OCI-LY7 (cell line): ENCODE data around the gene KANSL1L. TPM values are rescaled to one million over a fixed set of nuclear protein-coding genes. Genes with fewer than 3 reads are reported as not detected.

Experiments used
- BruUV-seq: library from RNA; stranded (reverse); fragments of 400-500 nt; replicated peaks from 2 replicates; lab custom pipeline; 2021; lab: Mats Ljungman, UMichigan
- CTCF ChIA-PET: fragments of 300-600 bp; sonication (Branson Sonifier 250); formaldehyde crosslinking; loops from one replicate; lab custom pipeline; 2022; ENCODE audit warnings: antibody characterized with exemption; ENCODE audit not compliant: unreplicated experiment; lab: Charles Lee
- POLR2A ChIA-PET: fragments of 300-600 bp; sonication (Branson Sonifier 250); formaldehyde crosslinking; loops from one replicate; lab custom pipeline; 2022; ENCODE audit warnings: antibody characterized with exemption; lab: Charles Lee
- DNase-seq: peaks from one replicate; pipeline ENCODE4 v3.0.0-alpha.2; 2015; ENCODE audit warnings: low spot score
- H2AFZ ChIP-seq: fragments of 200-600 bp; sonication (generic), shearing (Covaris generic); 2 replicates; pipeline ENCODE4 v1.6.1; 2014; ENCODE audit warnings: mild to moderate bottlenecking, antibody characterized with exemption, low read length, moderate library complexity
- H3K27ac ChIP-seq: fragments of 200-600 bp; sonication (generic); 2 replicates; pipeline ENCODE4 v1.5.1; 2014; ENCODE audit warnings: mixed run types, low read depth, mild to moderate bottlenecking, moderate library complexity, low read length, inconsistent platforms; ENCODE audit not compliant: poor library complexity, severe bottlenecking
- H3K36me3 ChIP-seq: fragments of 200-600 bp; sonication (generic); 2 replicates; pipeline ENCODE4 v1.6.1; 2014; ENCODE audit warnings: mild to moderate bottlenecking, antibody characterized with exemption, low read length, moderate library complexity, mixed read lengths; ENCODE audit not compliant: insufficient read depth
- H3K4me1 ChIP-seq: fragments of 200-600 bp; sonication (generic); 2 replicates; pipeline ENCODE4 v1.5.1; 2014; ENCODE audit warnings: mild to moderate bottlenecking, low read length; ENCODE audit not compliant: insufficient read depth, poor library complexity, severe bottlenecking
- H3K4me2 ChIP-seq: fragments of 200-600 bp; sonication (generic); 2 replicates; pipeline ENCODE4 v1.6.1; 2014; ENCODE audit warnings: mild to moderate bottlenecking, low read length
- H3K4me3 ChIP-seq: fragments of 200-600 bp; sonication (generic); 2 replicates; pipeline ENCODE4 v1.5.1; 2014; ENCODE audit warnings: mild to moderate bottlenecking, low read depth, low read length; ENCODE audit not compliant: poor library complexity, severe bottlenecking
- H3K79me2 ChIP-seq: fragments of 200-600 bp; sonication (generic); 2 replicates; pipeline ENCODE4 v1.6.1; 2016; ENCODE audit warnings: low read depth, mild to moderate bottlenecking, low read length, moderate library complexity, mixed read lengths; ENCODE audit not compliant: insufficient read depth
- H3K9me2 ChIP-seq: fragments of 200-600 bp; sonication (generic); 2 replicates; pipeline ENCODE4 v1.6.1; 2016; ENCODE audit warnings: mild to moderate bottlenecking, low read length, mixed read lengths; ENCODE audit not compliant: insufficient read depth
- H3K9me3 ChIP-seq: fragments of 200-600 bp; sonication (generic); 2 replicates; pipeline ENCODE4 v1.6.1; 2014; ENCODE audit warnings: mild to moderate bottlenecking, mixed run types, low read length, mixed read lengths
- H4K20me1 ChIP-seq: fragments of 200-600 bp; sonication (generic); 2 replicates; pipeline ENCODE4 v1.6.1; 2014; ENCODE audit warnings: mild to moderate bottlenecking, antibody characterized with exemption, low read length, moderate library complexity, mixed read lengths; ENCODE audit not compliant: insufficient read depth
- EZH2phosphoT487 ChIP-seq: fragments of 200-600 bp; sonication (generic); IDR thresholded peaks from 2 replicates; pipeline ENCODE4 v1.6.1; 2018; ENCODE audit warnings: low read depth, borderline replicate concordance, mild to moderate bottlenecking, mixed run types, antibody characterized with exemption, low read length, moderate library complexity, mixed read lengths
- intact Hi-C: fragments of 100-400 bp; cut with micrococcal nuclease; formaldehyde crosslinking; loops from one replicate; pipeline ENCODE4 v1.10.0; 2022; ENCODE audit not compliant: unreplicated experiment
- total RNA-seq, 2 experiments: library from RNA; depleted of rRNA in 1 of 2; stranded (reverse); fragments of >200 nt in 1 of 2; shearing (Covaris generic) in 1 of 2; gene quantifications; 2 replicates each; pipeline ENCODE4 v1.2.3, GENCODE V29; 2014 to 2022
- TF ChIP-seq, protein P1 (sequence below): fragments of 200-600 bp; sonication (generic); conservative IDR thresholded peaks from 2 replicates; pipeline ENCODE4 v1.5.1; 2014; ENCODE audit warnings: mild to moderate bottlenecking, antibody characterized with exemption, low read length, moderate library complexity, mixed read lengths

Gene KANSL1L
- total RNA-seq, 2 experiments from 2014 or later = 22.0 to 22.9 TPM

DNA sequence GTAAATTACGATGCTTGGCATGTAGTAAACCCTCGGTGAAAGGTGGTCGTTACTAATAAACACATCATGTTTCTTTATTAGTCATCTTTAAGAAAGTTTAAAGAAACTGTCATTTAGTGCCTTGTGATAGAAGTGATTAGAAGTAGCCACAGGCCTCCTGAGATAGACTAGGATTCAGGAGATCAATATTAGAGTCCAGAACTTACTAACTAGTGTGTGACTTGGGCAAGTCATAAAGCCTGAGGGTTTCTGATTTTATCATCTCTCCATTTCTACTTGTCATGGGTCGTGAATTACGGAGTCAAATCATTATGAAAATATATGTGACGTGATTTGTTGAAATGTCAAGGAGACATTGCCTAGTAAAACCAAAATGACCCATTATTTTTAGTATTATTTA lies 162.1 kb downstream of the KANSL1L start:
- no peak overlapping the region for H2AFZ ChIP-seq
- intact Hi-C loops = no loop called here

DNA sequence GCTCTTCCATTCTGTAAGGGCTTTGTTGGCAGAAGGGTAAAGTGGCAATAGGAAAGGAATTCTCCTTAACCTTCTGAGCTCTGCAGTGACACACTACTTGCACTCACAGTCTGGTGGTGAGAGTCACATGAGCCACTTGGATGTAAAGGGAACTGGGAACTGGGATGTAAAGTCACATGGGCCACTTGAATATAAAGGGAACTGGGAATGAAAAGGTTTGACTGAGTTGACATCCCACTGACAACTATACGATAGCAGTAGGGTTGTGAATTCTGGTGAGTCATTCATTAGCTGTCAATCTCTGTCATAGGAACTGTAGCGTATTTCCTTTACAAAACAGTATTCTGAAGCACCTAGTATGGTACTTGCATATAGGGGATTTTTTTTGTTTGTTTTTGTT lies 163.3 kb downstream of the KANSL1L start:
- Histone ChIP-seq H3K36me3 (peaks cover 96% of the 10 kb centered on the region), H4K20me1 (peaks cover 60% of the 10 kb centered on the region), H3K27ac (no peak overlapping the region), H3K4me1 (peaks cover 29% of the 10 kb centered on the region), H3K9me3 (no peaks in the 10 kb centered on the region), H3K4me2 (no peak overlapping the region), H3K79me2 (peaks cover 100% of the 10 kb centered on the region), H3K4me3 (no peak overlapping the region), H2AFZ (no peak overlapping the region), H3K9me2 (no peaks in the 10 kb centered on the region)
- no TSS peak for BruUV-seq
- no peak for TF ChIP-seq EZH2phosphoT487
- TF ChIP-seq, protein P1, sequence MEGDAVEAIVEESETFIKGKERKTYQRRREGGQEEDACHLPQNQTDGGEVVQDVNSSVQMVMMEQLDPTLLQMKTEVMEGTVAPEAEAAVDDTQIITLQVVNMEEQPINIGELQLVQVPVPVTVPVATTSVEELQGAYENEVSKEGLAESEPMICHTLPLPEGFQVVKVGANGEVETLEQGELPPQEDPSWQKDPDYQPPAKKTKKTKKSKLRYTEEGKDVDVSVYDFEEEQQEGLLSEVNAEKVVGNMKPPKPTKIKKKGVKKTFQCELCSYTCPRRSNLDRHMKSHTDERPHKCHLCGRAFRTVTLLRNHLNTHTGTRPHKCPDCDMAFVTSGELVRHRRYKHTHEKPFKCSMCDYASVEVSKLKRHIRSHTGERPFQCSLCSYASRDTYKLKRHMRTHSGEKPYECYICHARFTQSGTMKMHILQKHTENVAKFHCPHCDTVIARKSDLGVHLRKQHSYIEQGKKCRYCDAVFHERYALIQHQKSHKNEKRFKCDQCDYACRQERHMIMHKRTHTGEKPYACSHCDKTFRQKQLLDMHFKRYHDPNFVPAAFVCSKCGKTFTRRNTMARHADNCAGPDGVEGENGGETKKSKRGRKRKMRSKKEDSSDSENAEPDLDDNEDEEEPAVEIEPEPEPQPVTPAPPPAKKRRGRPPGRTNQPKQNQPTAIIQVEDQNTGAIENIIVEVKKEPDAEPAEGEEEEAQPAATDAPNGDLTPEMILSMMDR = no peak
- intact Hi-C loops = no loop called here
- DNase-seq = no peak
- ChIA-PET CTCF (no interaction called here), POLR2A (interaction anchor here (0.6 to 0.7 kb wide), 2 partner anchors 15 to 26 kb away, joined by 3 read pairs; no protein-coding TSS in a partner anchor)

More for the DNA sequence above, 162.1 kb downstream of the KANSL1L start:
- Histone ChIP-seq H3K27ac (no peak overlapping the region), H3K4me3 (no peak overlapping the region), H4K20me1 (peaks cover 49% of the 10 kb centered on the region), H3K9me2 (no peaks in the 10 kb centered on the region), H3K4me1 (peaks cover 22% of the 10 kb centered on the region), H3K4me2 (no peak overlapping the region), H3K79me2 (peaks cover 98% of the 10 kb centered on the region), H3K9me3 (no peaks in the 10 kb centered on the region), H3K36me3 (peaks cover 100% of the 10 kb centered on the region)
- DNase-seq = no peak
- CTCF ChIA-PET = no interaction called here
- BruUV-seq = no TSS peak
- TF ChIP-seq, protein P1 = no peak
- TF ChIP-seq EZH2phosphoT487 = no peak
- POLR2A ChIA-PET = no interaction called here

DNA sequence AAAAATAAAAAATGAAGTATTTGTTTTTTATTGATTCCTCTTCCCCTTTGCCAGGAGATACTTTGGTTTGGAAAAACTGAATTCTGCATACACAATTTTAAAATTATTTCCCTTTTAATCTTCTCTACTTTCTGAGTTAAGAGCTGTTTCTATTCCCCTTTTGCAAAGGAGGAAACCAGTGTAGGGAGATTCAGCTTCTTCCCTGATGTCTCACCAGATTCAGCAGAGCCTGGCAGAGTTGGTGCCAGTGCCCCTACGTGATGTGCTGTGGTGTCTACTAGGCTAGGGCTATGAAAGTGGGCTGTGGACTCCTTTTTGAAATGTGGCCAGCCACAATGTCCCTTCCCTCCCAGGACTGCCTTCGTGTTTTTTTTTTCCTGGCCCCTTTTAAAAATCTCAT lies 166.3 kb downstream of the KANSL1L start:
- H3K27ac ChIP-seq = no peak overlapping the region
- peaks cover 66% of the 10 kb centered on the region for H3K36me3 ChIP-seq
- H3K4me3 ChIP-seq = peak overlapping the region; percentile 89
- TF ChIP-seq, protein P1 = no peak
- no peak for TF ChIP-seq EZH2phosphoT487
- peaks cover 74% of the 10 kb centered on the region for H3K79me2 ChIP-seq
- CTCF ChIA-PET = no interaction called here
- peak overlapping the region; percentile 90 for H3K4me2 ChIP-seq
- no peaks in the 10 kb centered on the region for H3K9me3 ChIP-seq
- H3K4me1 ChIP-seq = peaks cover 38% of the 10 kb centered on the region
- H2AFZ ChIP-seq = no peak overlapping the region
- BruUV-seq = no TSS peak
- intact Hi-C loops = loop anchor here (5.0 kb wide), 2 partner anchors 472 to 1978 kb away; partner anchors contain the start of genes LANCL1 and PLEKHM3
- DNase-seq = peak; percentile 7
- H3K9me2 ChIP-seq = no peaks in the 10 kb centered on the region
- peaks cover 53% of the 10 kb centered on the region for H4K20me1 ChIP-seq
- POLR2A ChIA-PET = interaction anchor here (0.6 to 2.3 kb wide), 4 partner anchors 10 to 194 kb away, joined by 3 to 16 read pairs (median 4); no protein-coding TSS in a partner anchor
